Choroid plexus epithelial cell (primary cell): ENCODE data around the gene INVS.
A peak's percentile ranks its signal among the peaks of the same experiment; 100 is the strongest.

ENCODE experiments used
- DNase-seq: peaks from one replicate; pipeline ENCODE4 v3.0.0-alpha.2; 2010; ENCODE audit warnings: low read depth
- H3K4me3 ChIP-seq: 2 replicates; pipeline ENCODE4 v1.5.1; 2011; ENCODE audit warnings: low read depth, mild to moderate bottlenecking, control low read depth, low read length, moderate library complexity
- CTCF ChIP-seq: conservative IDR thresholded peaks from 2 replicates; pipeline ENCODE4 v1.5.1; 2011; ENCODE audit warnings: low read depth, mild to moderate bottlenecking, control low read depth, inconsistent platforms, low read length, moderate library complexity

INVS gene

DNA sequence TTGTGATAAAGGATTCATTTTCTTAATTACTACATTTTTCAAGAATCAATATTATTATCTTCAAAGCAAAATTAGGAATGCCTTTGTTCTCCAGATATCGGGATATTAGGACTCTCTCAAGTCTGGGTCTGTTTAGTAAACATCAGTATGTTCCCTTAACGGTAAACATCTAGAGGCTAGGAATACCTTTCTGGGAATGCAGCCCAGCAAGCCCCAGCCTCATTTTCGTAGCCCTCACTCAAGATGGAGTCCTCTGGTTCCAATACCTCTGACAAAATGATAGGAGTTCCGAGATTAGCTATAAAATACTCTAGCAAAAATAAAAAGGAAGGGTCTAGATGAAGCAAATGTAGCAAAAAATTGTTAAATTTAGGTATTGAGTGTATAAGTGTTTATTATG is 169.2 kb downstream of the INVS start:
- no peak overlapping the region for H3K4me3 ChIP-seq
- no peak for DNase-seq

GRCh38 chr9:100269656-100270055 is 170.6 kb downstream of the INVS start:
- no peak for TF ChIP-seq CTCF
- no peak overlapping the region for H3K4me3 ChIP-seq

More for the DNA sequence above, 169.2 kb downstream of the INVS start:
- TF ChIP-seq CTCF, result no peak

DNA sequence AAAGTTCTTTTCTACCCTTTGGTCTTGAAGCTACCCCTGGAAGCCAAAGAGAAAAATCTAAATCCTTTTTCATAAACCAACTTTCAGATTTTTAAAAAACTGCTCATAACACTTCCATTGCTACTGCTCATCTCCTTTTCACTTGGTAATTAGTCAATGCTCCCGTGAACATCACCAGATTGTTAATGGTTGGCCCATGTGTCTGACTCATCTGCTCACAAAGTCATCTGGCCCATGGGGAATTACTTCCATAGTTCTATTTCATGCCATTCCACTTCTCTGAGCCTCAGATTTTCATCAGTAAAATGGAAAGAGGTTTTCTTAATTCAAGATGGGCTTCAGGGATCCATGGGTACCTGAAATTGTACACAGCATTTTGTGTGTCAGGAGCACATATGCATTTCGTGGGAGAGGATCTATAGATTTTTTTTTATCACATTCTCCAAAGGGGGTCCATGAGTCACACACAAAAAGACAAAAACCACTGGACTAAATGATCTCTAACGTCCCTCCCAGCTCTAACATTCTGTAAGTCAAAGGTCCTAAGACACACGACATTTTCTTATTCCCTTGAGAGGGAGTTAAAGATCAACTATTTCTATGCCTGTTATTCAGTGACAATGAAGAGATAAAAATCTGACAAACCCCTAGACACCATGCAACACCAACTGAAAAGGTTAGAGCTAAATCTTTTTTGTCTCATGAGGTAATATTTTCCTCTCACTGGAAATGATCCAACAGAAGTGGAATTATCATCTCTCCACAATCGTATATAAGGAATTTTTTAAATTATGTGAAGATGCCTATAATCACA is 178.3 kb downstream of the INVS start:
- no peak for TF ChIP-seq CTCF
- H3K4me3 ChIP-seq, result no peak overlapping the region
- DNase-seq, result peak; percentile 68

More at GRCh38 chr9:100269656-100270055, 170.6 kb downstream of the INVS start:
- no peak for DNase-seq

DNA sequence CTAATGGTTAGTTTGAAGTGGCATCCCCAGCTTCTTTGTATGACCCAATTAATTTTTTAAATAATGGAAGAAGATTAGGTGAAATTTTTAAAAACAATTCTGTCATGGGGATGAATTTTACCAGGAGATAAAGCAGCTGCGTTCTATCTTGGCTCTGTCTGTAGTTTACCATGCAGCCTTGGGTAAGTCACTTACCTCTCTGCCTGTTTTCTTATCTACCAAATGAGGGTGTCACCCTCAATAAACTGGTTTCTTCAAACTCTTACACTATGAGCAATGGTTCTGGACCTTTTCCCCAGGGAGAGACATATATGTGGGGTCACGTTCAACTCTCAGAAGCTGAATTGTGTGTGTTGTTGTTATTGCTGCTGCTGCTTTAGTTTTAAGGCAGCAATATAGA is 182.0 kb downstream of the INVS start:
- no peak overlapping the region for H3K4me3 ChIP-seq
- no peak for TF ChIP-seq CTCF
- DNase-seq, result no peak

GRCh38 chr9:100281676-100282387 is 182.8 kb downstream of the INVS start:
- TF ChIP-seq CTCF, result no peak
- no peak for DNase-seq
- no peak overlapping the region for H3K4me3 ChIP-seq

- no peak for DNase-seq
Observed at GRCh38 chr9:100282388-100282719, 183.3 kb downstream of the INVS start.

More at GRCh38 chr9:100282388-100282719, 183.3 kb downstream of the INVS start:
- TF ChIP-seq CTCF, result no peak
- H3K4me3 ChIP-seq, result no peak overlapping the region
